NCI-H1436 treated with DMSO at 0.1 percent for 48 hours (cell line): ENCODE results near the gene MS4A8.
"Not testable (repeated sequence)": the region's sequence is repeated elsewhere in the genome, so short reads cannot be mapped to it uniquely, and the experiment has no call there.

Experiments
- DNase-seq: peaks from one replicate; lab custom pipeline; 2025; lab: John Stamatoyannopoulos, UW

Gene MS4A8

DNA sequence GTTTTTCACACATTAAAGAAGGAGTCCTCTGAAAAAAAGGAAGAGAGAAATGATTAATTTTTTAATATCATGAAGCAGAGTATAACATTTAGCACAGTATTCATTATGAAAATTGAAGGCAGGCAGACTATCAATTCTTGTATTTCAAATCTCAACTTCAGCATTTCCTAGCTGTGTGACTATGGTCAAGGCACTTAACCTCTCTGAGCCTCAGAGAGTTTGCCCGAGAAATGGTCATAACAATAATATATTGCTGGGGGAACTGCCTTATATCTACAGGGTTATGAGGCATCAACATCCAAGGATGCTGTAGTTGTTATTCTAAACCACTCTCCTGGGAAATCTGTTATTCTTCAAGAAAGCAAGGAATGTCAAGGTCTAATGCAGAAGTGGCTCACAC, 26.2 kb downstream of the MS4A8 start:
- no peak for DNase-seq

DNA sequence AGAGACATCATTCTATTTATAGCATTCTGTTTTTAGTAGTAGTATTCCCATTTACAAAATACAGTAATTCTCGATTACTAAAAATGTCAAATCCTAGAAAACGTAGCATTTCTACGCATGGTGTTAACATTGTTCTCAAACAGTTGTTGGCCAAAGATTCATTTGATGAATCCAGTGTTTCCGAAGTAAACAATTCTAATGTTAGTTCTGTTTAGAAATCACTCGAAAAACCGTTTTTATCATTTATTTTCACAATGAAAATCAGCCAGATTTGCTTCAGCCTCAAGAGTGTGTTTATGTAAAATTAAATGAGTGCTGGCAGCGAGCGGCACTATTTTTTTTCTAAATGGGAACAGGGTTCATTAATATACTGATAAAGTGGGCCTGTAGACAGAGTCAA, 32.2 kb downstream of the MS4A8 start:
- no peak for DNase-seq

DNA sequence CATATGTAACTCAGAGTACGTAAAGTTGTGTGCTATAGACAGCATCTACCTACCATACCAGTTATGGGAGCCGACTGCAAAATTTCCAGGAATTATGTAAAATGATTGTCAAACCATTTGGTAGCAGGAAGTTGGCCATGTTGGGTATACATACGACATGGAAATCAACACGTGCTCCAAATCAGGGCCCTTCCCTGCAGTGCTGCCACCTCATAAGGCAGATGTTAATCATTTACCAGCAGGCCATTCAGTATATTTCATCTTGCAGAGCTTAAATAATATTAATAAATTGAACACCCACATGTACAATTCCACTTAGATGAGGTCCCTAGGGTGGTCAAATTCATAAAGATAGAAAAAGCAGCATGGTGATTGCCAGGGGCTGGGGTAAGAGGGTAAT, 34.9 kb downstream of the MS4A8 start:
- DNase-seq: no peak

DNA sequence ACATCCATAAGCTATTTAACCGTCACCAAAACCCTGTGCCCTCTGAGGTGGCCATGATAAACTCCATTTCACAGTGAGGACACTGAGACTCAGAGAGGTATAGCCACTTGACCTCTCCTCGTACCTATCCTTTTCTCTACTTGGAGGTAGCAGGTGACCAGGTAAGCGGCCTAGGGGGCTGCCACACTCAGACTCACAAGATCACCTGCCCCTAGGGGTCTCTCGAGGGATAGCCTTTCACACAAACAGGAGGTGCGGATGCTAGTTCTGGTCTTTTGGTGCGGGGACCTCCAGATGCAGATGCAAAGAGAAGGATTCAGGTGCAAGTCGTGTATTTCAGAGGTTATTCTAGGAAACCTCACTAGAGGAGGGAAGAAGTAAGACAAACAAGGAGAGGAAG, 39.7 kb downstream of the MS4A8 start:
- no peak for DNase-seq

DNA sequence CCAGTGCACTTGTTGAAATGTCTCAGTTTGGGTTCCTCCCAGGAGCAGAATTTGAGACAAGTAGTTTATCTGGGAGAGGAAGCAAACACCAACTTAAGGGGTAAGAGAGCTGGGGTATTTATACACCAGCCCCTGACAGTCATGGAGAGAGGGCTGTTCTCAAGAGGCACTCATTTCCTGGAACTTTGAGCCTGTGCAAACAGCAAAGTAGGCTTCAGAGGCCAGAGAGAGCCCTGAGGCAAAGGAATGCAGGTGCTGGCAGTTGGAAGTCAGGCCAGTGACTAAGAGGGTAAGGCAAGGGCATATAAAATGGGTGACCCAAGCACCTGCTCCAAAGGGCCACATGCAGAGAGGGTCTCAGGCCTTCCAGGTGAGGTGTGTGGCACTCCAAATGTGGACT, 41.2 kb downstream of the MS4A8 start:
- DNase-seq: no peak

DNA sequence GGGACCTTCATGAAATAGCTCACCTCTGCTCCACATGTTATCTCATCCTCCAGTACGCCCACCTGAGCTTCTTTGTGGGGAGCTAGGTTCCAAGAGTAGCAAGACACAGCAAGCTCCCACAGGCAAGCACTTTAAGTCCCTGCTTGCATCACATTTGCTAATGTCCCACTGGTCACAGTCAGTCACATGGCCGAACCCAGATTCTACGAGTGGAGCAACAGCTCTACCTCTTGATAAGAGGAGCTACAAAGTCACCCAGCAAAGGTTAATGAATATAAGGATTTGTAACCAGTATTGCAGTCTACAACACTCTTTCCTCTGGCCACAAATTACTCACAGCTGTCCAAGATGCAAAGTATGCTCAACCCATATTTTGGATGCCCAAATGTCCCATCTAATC, 42.0 kb downstream of the MS4A8 start:
- DNase-seq: no peak

DNA sequence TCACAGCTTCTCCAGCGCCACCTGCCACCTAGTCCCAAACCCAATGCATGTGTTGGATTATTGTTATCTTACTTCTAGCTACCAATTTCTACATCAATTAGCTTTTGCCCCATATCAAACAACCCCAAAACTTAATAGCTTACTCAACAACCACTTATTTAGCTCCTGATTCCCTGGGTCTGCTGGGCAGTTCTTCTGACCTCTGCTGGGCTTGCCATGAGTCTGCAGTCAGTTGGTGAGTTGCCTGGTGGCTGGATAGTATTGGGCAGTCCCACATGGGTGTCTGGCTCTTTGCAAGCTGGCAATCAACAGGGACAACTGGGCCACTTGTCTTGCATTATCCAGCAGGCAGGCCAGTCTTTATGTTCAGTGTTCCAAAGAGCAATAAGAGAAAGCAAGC, 43.6 kb downstream of the MS4A8 start:
- no peak for DNase-seq

DNA sequence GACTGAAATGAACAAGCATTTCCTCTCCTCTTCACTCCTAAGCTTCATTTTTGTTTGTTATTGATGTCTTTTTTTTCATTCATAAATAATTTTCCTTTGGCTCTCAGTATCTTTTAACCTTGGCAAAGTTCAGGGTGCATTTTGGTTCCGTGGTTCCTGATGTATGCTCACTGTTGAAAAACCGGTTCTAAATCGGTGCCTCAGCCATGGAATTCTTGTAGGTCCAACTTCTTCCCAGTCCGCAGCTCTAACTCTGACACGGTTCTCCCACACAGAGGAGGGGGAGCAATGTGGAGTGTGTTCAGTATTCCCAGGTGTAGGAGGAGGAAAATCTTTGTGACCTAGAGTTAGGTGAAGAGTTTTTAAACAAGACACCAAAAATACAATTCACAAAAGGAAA, 44.7 kb downstream of the MS4A8 start:
- DNase-seq: no peak

DNA sequence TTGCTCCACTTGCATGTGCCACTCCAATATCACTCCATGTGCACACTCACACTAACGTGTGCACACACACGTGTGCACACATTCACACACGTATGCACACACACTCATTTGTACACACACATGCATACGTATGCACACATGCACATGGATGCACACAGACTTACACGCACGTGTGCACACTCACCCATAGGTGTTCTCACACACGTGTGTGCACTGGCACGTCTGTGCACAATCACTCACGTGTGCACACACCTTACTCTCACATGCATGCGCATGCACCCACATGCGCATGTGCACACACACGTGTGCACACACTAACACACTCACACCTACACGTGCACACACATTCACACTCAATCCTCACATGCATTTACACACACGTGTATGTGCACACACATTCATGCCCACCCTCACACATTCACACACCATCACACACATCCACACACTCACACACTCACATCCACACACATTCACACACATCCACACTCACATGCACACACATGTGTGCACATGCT, 48.0 kb downstream of the MS4A8 start:
- no peak for DNase-seq

DNA sequence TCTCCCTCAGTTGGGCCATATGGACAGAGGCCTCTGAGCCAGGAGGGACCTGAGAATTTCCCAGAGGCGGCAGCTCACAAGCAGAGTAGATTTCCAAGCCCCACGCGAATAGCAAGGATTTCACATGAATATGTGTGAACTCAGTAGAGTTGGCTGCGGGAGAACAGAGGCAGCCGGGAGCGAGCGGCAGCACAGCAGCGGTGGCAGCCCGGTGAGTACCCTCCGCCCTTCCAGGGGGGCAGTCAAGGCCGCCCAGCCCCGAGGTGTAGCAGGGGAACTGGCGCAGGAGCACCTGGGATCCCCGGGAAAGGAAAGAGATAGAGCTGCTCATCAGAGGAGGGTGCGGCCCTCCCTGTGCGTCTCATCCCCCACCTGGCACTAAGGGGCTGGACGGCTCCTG, 48.8 kb downstream of the MS4A8 start:
- DNase-seq: no peak

DNA sequence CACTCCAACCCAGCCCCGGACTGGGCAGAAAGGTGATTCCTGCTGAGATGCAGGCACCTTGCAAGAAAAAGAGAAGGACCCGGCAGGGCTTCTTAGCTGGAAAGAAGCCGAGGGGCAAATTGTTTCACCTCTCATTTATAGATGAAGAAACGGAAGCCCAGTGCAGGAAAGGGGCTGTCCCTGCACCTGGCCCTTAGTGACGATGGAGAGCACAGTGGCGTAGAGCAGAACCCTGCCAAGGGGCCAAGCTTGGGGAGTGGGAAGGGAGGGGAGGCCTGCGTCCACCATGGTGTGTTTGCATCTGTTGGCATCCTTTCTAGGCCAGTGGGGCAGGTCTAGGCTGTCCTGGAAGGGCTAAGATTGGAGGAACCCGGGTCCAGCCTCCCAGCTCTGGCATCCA, 49.4 kb downstream of the MS4A8 start:
- no peak for DNase-seq

DNA sequence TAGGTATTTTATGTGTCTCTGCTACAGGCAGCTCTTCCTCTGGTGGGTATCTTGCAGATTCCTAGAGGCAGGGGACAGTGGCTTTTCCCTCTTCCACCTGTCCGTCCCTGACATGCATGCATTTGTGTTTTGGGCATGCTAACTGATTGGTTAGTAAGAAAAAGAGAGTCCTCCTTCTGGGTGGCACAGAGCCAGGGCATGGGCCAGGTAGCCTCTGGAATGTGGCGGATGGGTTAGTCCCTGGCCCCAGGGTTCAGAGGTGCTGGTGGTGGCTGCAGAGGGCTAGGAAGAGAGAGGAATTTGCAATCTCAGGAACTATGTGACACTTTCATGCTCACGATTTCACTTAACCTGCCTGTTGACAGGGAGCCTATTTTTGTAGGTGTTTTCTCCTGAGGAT, 51.5 kb downstream of the MS4A8 start:
- DNase-seq: no peak

- no peak for DNase-seq
Measured at GRCh38 chr11:60753309-60753708, 53.9 kb downstream of the MS4A8 start.

GRCh38 chr11:60754887-60755286, 55.5 kb downstream of the MS4A8 start:
- no peak for DNase-seq

- DNase-seq: no peak
Measured at GRCh38 chr11:60756307-60757032, 57.1 kb downstream of the MS4A8 start, which contains the start of gene MS4A15. MS4A15 (plus strand) TSS chr11:60756867; CDS start chr11:60763734, 6,867 bp downstream.

GRCh38 chr11:60757231-60757800, 57.9 kb downstream of the MS4A8 start:
- DNase-seq: no peak

GRCh38 chr11:60758671-60759070, 59.3 kb downstream of the MS4A8 start:
- not testable (repeated sequence) for DNase-seq

DNA sequence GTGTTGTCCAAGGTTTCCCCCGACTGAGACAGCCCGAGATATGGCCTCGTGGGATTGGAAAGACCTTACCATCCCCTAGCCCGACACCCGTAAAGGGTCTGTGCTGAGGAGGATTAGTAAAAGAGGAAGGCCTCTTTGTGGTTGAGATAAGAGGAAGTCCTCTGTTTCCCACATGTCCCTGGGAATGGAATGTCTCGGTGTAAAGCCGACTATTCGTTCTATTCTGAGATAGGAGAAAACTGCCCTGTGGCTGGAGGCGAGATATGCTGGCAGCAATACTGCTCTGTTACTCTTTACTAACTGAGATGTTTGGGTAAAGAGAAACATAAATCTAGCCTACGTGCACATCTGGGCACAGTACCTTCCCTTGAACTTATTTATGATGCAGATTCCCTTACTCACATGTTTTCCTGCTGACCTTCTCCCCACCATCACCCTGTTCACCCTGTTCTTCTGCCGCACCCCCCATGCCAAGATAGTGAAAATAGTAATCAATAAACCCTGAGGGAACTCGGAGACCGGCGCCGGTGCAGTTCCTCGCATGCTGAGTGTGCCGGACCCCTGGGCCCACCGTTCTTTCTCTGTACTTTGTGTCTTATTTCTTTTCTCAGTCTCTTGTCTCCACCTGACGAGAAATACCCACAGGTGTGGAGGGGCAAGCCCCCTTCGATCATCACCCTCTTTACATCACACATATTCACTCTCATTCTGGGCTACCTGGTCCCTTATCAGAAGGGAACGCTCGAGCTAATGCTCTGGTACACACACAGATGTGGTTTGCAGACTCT, 60.2 kb downstream of the MS4A8 start:
- DNase-seq: not testable (repeated sequence)

DNA sequence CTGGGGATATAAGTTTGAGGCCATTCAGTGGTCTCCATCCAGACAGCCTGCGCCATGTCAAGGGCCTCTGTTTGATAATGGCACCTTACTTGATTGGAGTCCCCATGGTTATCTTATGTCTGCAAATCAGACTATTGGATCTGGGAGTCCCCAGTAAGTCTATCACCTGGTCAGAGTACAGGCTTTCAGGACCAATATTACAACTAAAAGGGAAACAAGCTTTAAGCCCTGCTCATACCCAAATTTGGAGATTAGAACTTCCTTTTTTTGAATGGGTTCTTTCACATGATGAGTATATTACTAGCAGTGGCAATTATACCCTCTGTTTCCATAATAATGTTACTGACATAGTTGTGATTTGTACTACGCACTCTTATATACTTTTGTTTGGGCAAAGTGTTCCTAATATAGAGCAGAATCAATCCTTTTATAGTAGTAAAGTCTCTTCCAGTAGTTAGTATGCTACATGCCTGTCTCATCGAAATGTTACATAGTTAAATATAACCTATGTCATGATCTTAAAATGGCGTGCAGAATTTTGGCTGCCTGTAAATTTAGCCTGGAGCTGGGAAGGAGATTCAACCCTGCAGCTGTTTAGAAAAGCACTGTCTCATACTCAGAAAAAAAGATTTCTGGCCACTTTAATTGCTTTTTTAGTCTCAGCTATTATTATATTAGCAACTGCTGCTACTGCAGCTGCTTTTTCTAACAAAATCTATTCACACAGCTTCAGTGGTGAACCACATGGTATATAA, 62.2 kb downstream of the MS4A8 start:
- DNase-seq: no peak

GRCh38 chr11:60762851-60763691, 63.7 kb downstream of the MS4A8 start:
- no peak for DNase-seq

GRCh38 chr11:60763692-60764369, 64.4 kb downstream of the MS4A8 start:
- no peak for DNase-seq
